Measurements from ENCODE around the gene GPR39. TPM values are rescaled to one million over a fixed set of nuclear protein-coding genes. Genes with fewer than 3 reads are reported as not detected.

GPR39 gene
- polyA plus RNA-seq, 2 of the 4 experiments (the other 2 are of a cell fraction) = 11.3 to 11.8 TPM

DNA sequence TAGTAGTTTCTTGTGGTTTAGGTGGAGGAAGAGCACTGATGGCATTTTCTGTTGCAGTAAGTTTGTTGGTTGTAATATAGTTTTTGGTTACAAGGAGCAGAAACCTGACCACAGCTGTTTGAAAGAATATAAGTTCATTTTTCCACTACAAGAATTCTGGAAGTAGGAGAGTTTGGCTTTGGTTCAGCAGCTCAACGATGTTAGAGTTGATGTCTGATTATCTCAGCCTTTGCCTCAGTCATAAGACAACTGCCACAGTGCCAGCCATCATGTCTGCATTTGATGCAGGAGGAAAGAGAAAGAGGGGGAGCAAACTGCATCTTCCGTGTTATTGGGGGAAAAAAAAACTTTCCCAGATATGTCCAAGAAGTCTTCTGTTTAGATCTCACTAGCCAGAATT is 134.3 kb downstream of the GPR39 start:
- H3K4me1 ChIP-seq = no peaks in the 10 kb centered on the region
- H3K9me3 ChIP-seq = peaks cover 8% of the 10 kb centered on the region; the same call in 2 of the 3 replicates
- 60% methylated on average over 2 of the region's 2 CpGs for WGBS (ENCODE audit: missing lambda C conversion rate)
- H3K4me2 ChIP-seq = no peak overlapping the region
- H3K27ac ChIP-seq = no peak overlapping the region
- ChIA-PET CTCF (interaction anchor here (0.9 kb wide), 1 partner anchor 10 kb away, joined by 3 read pairs; no protein-coding TSS in a partner anchor), POLR2A (no interaction called here)
- ATAC-seq (no peak), FAIRE-seq (no peak), DNase-seq (ENCODE audit: low read depth in 1 of 2, low spot score in 1 of 2) (no peak)
- H3K4me3 ChIP-seq = no peak overlapping the region
- TF ChIP-seq MAFK (IDR thresholded peaks at IDR 0.05; ENCODE audit: partially characterized antibody) (no peak), NR3C1 (IDR thresholded peaks at IDR 0.05) (no peak), EP300 (IDR thresholded peaks at IDR 0.05) (no peak), MYC (IDR thresholded peaks at IDR 0.05; ENCODE audit: borderline replicate concordance, low read length) (no peak), EHF (CRISPR knock-in tag; IDR thresholded peaks at IDR 0.05) (no peak), EHMT2 (IDR thresholded peaks at IDR 0.05; ENCODE audit: low read depth) (no peak), ZNF302 (CRISPR knock-in tag; IDR thresholded peaks at IDR 0.05) (no peak), KDM5A (IDR thresholded peaks at IDR 0.05) (no peak), BHLHE40 (IDR thresholded peaks at IDR 0.05; ENCODE audit: low read depth, low read length) (no peak), RFX5 (IDR thresholded peaks at IDR 0.05) (no peak), MAZ (IDR thresholded peaks at IDR 0.05; ENCODE audit: borderline replicate concordance, low read depth, low read length) (no peak), RARB (CRISPR knock-in tag; IDR thresholded peaks at IDR 0.05) (no peak), CHD2 (IDR thresholded peaks at IDR 0.05; ENCODE audit: low read length, partially characterized antibody) (no peak)
- TF ChIP-seq, protein P1, sequence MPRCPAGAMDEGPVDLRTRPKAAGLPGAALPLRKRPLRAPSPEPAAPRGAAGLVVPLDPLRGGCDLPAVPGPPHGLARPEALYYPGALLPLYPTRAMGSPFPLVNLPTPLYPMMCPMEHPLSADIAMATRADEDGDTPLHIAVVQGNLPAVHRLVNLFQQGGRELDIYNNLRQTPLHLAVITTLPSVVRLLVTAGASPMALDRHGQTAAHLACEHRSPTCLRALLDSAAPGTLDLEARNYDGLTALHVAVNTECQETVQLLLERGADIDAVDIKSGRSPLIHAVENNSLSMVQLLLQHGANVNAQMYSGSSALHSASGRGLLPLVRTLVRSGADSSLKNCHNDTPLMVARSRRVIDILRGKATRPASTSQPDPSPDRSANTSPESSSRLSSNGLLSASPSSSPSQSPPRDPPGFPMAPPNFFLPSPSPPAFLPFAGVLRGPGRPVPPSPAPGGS (IDR thresholded peaks at IDR 0.05) = no peak

DNA sequence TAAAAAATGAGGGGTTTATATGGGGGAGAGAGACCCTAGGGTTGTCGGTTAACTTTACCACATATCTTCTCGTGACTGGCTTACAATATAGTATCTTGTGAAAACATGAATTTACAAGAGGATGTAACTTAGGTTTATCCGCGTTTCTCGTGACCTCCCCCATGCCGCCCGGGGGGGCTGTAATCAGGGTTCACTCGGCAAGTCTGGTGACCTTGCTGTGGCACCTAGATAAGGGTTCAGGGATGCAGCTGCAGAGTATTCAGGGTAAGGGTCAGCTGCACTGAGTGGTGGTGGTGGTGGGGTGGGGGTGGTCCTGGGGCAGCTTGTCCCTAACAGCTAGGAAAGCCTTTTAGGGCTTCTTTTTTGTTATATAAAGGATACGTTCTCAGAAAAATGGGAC is 141.1 kb downstream of the GPR39 start:
- ATAC-seq (no peak), DNase-seq (ENCODE audit: low read depth in 1 of 2, low spot score in 1 of 2) (no peak), FAIRE-seq (no peak)
- Histone ChIP-seq H3K4me1 (no peaks in the 10 kb centered on the region), H3K9me3 (no peaks in the 10 kb centered on the region), H3K4me2 (no peak overlapping the region), H3K27ac (no peak overlapping the region), H3K4me3 (no peak overlapping the region)
- ChIA-PET CTCF (interaction anchor here (1.3 kb wide), 1 partner anchor 9 kb away, joined by 4 read pairs; no protein-coding TSS in a partner anchor), POLR2A (no interaction called here)
- 94% methylated on average over 9 of the region's 9 CpGs for WGBS (ENCODE audit: missing lambda C conversion rate)
- TF ChIP-seq POLR2AphosphoS2 (conservative IDR thresholded peaks at IDR 0.05; ENCODE audit: low read length) = no peak
- no peak for TF ChIP-seq HMGXB4 (CRISPR knock-in tag; IDR thresholded peaks at IDR 0.05; ENCODE audit: borderline replicate concordance)

GRCh38 chr2:132559326-132559725 is 142.7 kb downstream of the GPR39 start:
- FAIRE-seq (no peak), ATAC-seq (no peak), DNase-seq (ENCODE audit: low read depth in 1 of 2, low spot score in 1 of 2) (no peak)
- 91% methylated on average over 12 of the region's 12 CpGs for WGBS (ENCODE audit: missing lambda C conversion rate)
- ChIA-PET CTCF (interaction anchor here (1.6 to 1.8 kb wide), 2 partner anchors 12 to 14 kb away, joined by 4 to 7 read pairs; no protein-coding TSS in a partner anchor), POLR2A (no interaction called here)
- TF ChIP-seq ZC3H11A (IDR thresholded peaks at IDR 0.05) (no peak), HOXB5 (CRISPR knock-in tag; IDR thresholded peaks at IDR 0.05) (no peak), MYC (IDR thresholded peaks at IDR 0.05; ENCODE audit: borderline replicate concordance, low read length) (no peak), FOXS1 (CRISPR knock-in tag; IDR thresholded peaks at IDR 0.05) (no peak), CHD2 (IDR thresholded peaks at IDR 0.05; ENCODE audit: low read length, partially characterized antibody) (no peak), HOXA7 (CRISPR knock-in tag; IDR thresholded peaks at IDR 0.05) (no peak), NFE2L2 (conservative IDR thresholded peaks at IDR 0.05; ENCODE audit: low read length) (no peak), FOSL2 (IDR thresholded peaks at IDR 0.05) (no peak), FOSL2 (CRISPR knock-in tag; IDR thresholded peaks at IDR 0.05) (no peak), MAZ (IDR thresholded peaks at IDR 0.05; ENCODE audit: borderline replicate concordance, low read depth, low read length) (no peak)
- Histone ChIP-seq H3K4me3 (no peak overlapping the region), H3K4me2 (no peak overlapping the region), H3K9me3 (no peaks in the 10 kb centered on the region), H3K27ac (no peak overlapping the region), H3K4me1 (no peaks in the 10 kb centered on the region)

All from A549 (cell line).